NCI-H146 treated with DMSO at 0.1 percent for 48 hours (cell line): Measurements from ENCODE around the gene GSTM4.

Source experiments
- DNase-seq: peaks from one replicate; lab custom pipeline; 2025; ENCODE audit not compliant: unreplicated experiment; lab: John Stamatoyannopoulos, UW

GSTM4 gene

GRCh38 chr1:109655615-109656519 is at the start of gene GSTM4:
TSS of gene GSTM4 (plus strand) at chr1:109656099. CDS start at chr1:109656390, 291 bp downstream.
- peak; percentile 48 for DNase-seq

- no peak for DNase-seq
These were observed 46.0 kb upstream of the GSTM4 start for GRCh38 chr1:109609881-109610280.

- no peak for DNase-seq
These were observed 45.1 kb upstream of the GSTM4 start for GRCh38 chr1:109610609-109611307.

GRCh38 chr1:109611308-109611990 is 44.5 kb upstream of the GSTM4 start:
- DNase-seq: no peak

GRCh38 chr1:109613361-109614147 is 42.3 kb upstream of the GSTM4 start:
- no peak for DNase-seq

GRCh38 chr1:109615879-109616278 is 40.0 kb upstream of the GSTM4 start:
- DNase-seq: no peak

GRCh38 chr1:109616391-109616790 is 39.5 kb upstream of the GSTM4 start:
- no peak for DNase-seq

- no peak for DNase-seq
These were observed 38.6 kb upstream of the GSTM4 start for GRCh38 chr1:109617291-109617801.

GRCh38 chr1:109618661-109619575 is 37.0 kb upstream of the GSTM4 start:
- peak; percentile 38 for DNase-seq

GRCh38 chr1:109619576-109620400 is 36.1 kb upstream of the GSTM4 start, which contains the start of the genes AMPD2 and GNAT2:
TSS of gene AMPD2 (plus strand) at chr1:109619837. CDS start at chr1:109621176, 1,339 bp downstream.
TSS of gene GNAT2 (minus strand) at chr1:109619616. CDS start at chr1:109612870, 6,746 bp downstream.
- DNase-seq: peak; percentile 39

- no peak for DNase-seq
These were observed 35.5 kb upstream of the GSTM4 start for GRCh38 chr1:109620401-109620791.

- DNase-seq: peak; percentile 82
These were observed 35.0 kb upstream of the GSTM4 start for GRCh38 chr1:109620841-109621286.

- no peak for DNase-seq
These were observed 34.3 kb upstream of the GSTM4 start for GRCh38 chr1:109621379-109622136.

GRCh38 chr1:109622137-109622892 is 33.6 kb upstream of the GSTM4 start:
- no peak for DNase-seq

- DNase-seq: no peak
These were observed 33.0 kb upstream of the GSTM4 start for GRCh38 chr1:109622895-109623294.

- DNase-seq: no peak
These were observed 32.2 kb upstream of the GSTM4 start for GRCh38 chr1:109623601-109624161.
